Thyroid gland (tissue), 4 donors: ENCODE results near the gene FIG4. TPM values are rescaled to one million over a fixed set of nuclear protein-coding genes. Genes with fewer than 3 reads are reported as not detected.
"Not testable (repeated sequence)": the region's sequence is repeated elsewhere in the genome, so short reads cannot be mapped to it uniquely, and the experiment has no call there.

Experiments
- DNase-seq, 2 donors: peaks; one replicate each; pipeline ENCODE4 v3.0.0-alpha.2; 2019
- H3K27ac ChIP-seq, 3 donors: fragments of 200-600 bp; sonication (generic); 1 replicate in 2 of 3; 2 replicates in 1 of 3; pipeline ENCODE4 v1.5.1; 2016 to 2019; ENCODE audit warnings: mild to moderate bottlenecking in 1 of 3, moderate library complexity in 1 of 3
- H3K27me3 ChIP-seq: fragments of 200-600 bp; sonication (generic); one replicate; pipeline ENCODE4 v1.5.1; 2019
- H3K36me3 ChIP-seq, 2 donors: fragments of 200-600 bp; sonication (generic); one replicate each; pipeline ENCODE4 v1.5.1; 2016 to 2019
- H3K4me1 ChIP-seq, 2 donors: fragments of 200-600 bp; sonication (generic); one replicate each; pipeline ENCODE4 v1.5.1; 2017 to 2019
- H3K4me3 ChIP-seq, 3 donors: fragments of 200-600 bp; sonication (generic); replicated peaks in 1 of 3; 1 replicate in 2 of 3; 2 replicates in 1 of 3; pipeline ENCODE4 v1.5.1; 2016; ENCODE audit warnings: mild to moderate bottlenecking in 1 of 3
- H3K9me3 ChIP-seq: fragments of 200-600 bp; sonication (generic); one replicate; pipeline ENCODE4 v1.5.1; 2017
- POLR2A ChIP-seq, 2 donors: fragments of 450-650 bp; IDR thresholded peaks; one replicate each; pipeline ENCODE4 v1.6.1; 2017; ENCODE audit warnings: antibody characterized with exemption in 2 of 2, mild to moderate bottlenecking in 2 of 2, moderate library complexity in 1 of 2
- WGBS, 2 donors: methylation state at CpG; one replicate each; pipeline ENCODE4 v1.1.5; 2017; 5-methylcytosine and 5-hydroxymethylcytosine counted together
- intact Hi-C: fragments of 100-400 bp; cut with DNase I; formaldehyde crosslinking; loops from one replicate; pipeline ENCODE4 v1.15.1; 2023
- total RNA-seq, 4 donors: library from RNA; depleted of rRNA; stranded (reverse); fragments of >200 nt; gene quantifications; one replicate each; pipeline ENCODE4 v1.2.3, GENCODE V29; 2016
- TF ChIP-seq, protein P1 (sequence below), 6 experiments: fragments of 200-600 bp in 3 of 6; fragments of 450-650 bp in 3 of 6; sonication (generic) in 3 of 6; IDR thresholded peaks; one replicate each; pipeline ENCODE4 v1.5.1; 2016 to 2019; ENCODE audit warnings: antibody characterized with exemption in 6 of 6, mild to moderate bottlenecking in 2 of 6, inconsistent platforms in 1 of 6, moderate library complexity in 1 of 6

Gene FIG4
- total RNA-seq, 4 donors from 2014 or later = 11.7 to 17.0 (median 16.6) TPM

DNA sequence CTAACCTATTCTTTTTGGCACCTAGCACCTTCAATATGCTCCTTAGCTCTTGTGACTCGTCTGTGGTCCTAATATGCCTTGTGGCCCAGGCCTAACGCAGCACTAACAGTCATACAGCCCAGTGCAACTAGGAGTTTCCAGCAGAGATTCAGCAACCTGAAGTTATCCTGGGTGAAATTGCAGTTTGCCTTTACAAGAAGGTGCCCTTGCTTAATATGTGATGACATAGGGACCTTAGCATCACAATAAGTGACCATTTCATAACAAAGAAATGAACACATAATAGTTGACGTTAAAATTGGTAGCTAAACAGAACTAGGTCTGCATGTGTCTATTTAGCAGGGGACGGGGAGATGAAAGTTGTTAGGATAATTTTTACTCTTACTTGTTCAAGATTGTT lies 10.1 kb downstream of the FIG4 start:
- Histone ChIP-seq H3K4me1 (no peaks in the 10 kb centered on the region), H3K27ac (no peak overlapping the region), H3K27me3 (no peaks in the 10 kb centered on the region), H3K36me3 (no peaks in the 10 kb centered on the region), H3K9me3 (no peaks in the 10 kb centered on the region), H3K4me3 (no peak overlapping the region)
- WGBS, 2 donors = 90 to 95% methylated on average over 4 of the region's 4 CpGs
- TF ChIP-seq POLR2A (IDR thresholded peaks at IDR 0.05) = no peak
- TF ChIP-seq, protein P1, sequence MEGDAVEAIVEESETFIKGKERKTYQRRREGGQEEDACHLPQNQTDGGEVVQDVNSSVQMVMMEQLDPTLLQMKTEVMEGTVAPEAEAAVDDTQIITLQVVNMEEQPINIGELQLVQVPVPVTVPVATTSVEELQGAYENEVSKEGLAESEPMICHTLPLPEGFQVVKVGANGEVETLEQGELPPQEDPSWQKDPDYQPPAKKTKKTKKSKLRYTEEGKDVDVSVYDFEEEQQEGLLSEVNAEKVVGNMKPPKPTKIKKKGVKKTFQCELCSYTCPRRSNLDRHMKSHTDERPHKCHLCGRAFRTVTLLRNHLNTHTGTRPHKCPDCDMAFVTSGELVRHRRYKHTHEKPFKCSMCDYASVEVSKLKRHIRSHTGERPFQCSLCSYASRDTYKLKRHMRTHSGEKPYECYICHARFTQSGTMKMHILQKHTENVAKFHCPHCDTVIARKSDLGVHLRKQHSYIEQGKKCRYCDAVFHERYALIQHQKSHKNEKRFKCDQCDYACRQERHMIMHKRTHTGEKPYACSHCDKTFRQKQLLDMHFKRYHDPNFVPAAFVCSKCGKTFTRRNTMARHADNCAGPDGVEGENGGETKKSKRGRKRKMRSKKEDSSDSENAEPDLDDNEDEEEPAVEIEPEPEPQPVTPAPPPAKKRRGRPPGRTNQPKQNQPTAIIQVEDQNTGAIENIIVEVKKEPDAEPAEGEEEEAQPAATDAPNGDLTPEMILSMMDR (IDR thresholded peaks at IDR 0.05) = no peak
- no peak for DNase-seq
- intact Hi-C loops = loop anchor here (5.0 kb wide), 1 partner anchor 351 kb away; no protein-coding TSS in a partner anchor

DNA sequence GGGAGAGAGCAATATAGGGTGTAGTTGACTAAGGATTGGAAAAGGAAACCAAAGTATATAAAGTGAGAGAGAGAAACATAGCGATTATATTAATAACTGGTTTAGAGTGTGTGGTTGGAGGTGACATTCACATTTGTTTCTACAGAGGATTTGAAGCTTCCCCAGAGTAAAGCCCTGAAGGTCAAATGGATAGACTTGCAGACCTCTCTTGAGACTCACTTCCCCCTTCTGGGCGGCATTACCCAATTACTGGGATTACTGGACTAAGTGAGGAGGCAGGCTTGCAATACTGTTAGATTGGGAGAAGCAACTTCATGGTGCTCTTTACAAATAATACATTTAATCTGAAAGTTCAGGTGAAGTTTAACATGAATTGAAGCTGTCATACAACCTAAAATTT lies 10.7 kb downstream of the FIG4 start:
- intact Hi-C loops = loop anchor here (5.0 kb wide), 1 partner anchor 351 kb away; no protein-coding TSS in a partner anchor
- H3K27ac ChIP-seq = no peak overlapping the region
- no peak for TF ChIP-seq POLR2A (IDR thresholded peaks at IDR 0.05)
- TF ChIP-seq, protein P1 (IDR thresholded peaks at IDR 0.05) = no peak
- H3K36me3 ChIP-seq = no peaks in the 10 kb centered on the region
- no peak overlapping the region for H3K4me3 ChIP-seq
- WGBS, 2 donors = 86 to 90% methylated on average over 2 of the region's 2 CpGs
- DNase-seq = no peak
- no peaks in the 10 kb centered on the region for H3K4me1 ChIP-seq
- no peaks in the 10 kb centered on the region for H3K27me3 ChIP-seq
- H3K9me3 ChIP-seq = no peaks in the 10 kb centered on the region

DNA sequence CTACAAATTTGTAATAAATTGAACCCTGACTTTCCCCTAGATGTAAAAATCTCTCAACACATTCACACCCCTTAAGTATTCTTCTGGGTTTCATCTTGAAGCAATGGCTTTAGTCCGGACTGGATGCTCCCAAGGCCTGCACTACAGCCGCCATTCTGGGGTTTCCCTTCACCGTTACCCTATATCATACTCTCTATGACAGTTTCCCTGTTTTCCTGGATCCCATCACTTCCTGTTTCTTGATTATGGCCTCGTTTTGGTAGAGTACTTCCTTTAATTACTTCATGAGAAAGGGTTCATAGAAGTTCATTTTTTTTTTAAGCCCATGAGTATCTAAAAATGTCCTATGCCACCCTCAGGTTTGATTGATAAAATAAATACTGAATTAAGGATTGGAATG lies 11.7 kb downstream of the FIG4 start:
- H3K36me3 ChIP-seq = no peaks in the 10 kb centered on the region
- H3K27ac ChIP-seq = no peak overlapping the region
- no peak overlapping the region for H3K4me3 ChIP-seq
- no peaks in the 10 kb centered on the region for H3K27me3 ChIP-seq
- intact Hi-C loops = loop anchor here (5.0 kb wide), 1 partner anchor 350 kb away; no protein-coding TSS in a partner anchor
- TF ChIP-seq POLR2A (IDR thresholded peaks at IDR 0.05) = no peak
- TF ChIP-seq, protein P1 (IDR thresholded peaks at IDR 0.05) = no peak
- H3K9me3 ChIP-seq = no peaks in the 10 kb centered on the region
- 68 to 76% methylated on average over 4 of the region's 4 CpGs for WGBS, 2 donors
- H3K4me1 ChIP-seq = no peaks in the 10 kb centered on the region
- no peak for DNase-seq

DNA sequence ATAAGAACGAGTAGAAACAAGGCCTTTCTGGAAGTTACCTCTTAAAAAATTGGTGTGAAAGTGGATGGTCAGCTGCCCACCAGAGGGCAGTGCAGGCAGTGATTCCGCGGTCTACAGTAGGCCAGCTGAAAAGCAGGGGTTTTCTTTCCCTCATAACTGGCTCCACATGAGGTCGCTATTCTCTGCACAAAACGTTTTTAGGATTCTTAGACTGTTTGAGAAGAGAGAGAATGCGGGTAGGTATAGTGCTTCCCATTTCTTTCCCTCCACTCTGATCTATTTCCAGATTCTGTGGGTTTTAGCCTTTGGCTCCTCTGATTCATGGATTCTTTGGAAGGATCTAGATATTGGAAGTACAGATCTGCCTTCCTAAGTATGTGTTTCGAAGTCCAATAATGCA lies 14.2 kb downstream of the FIG4 start:
- no peak overlapping the region for H3K4me3 ChIP-seq
- no peaks in the 10 kb centered on the region for H3K36me3 ChIP-seq
- no peaks in the 10 kb centered on the region for H3K9me3 ChIP-seq
- 16 to 17% methylated on average over 7 of the region's 7 CpGs for WGBS, 2 donors
- intact Hi-C loops = loop anchor here (2.0 kb wide), 1 partner anchor 336 kb away; no protein-coding TSS in a partner anchor
- no peaks in the 10 kb centered on the region for H3K27me3 ChIP-seq
- DNase-seq = peak; percentile 79 to 82
- H3K27ac ChIP-seq = no peak overlapping the region
- H3K4me1 ChIP-seq = no peaks in the 10 kb centered on the region
- TF ChIP-seq, protein P1 (IDR thresholded peaks at IDR 0.05) = peak; percentile 89 to 100 (median 94)
- TF ChIP-seq POLR2A (IDR thresholded peaks at IDR 0.05) = no peak

DNA sequence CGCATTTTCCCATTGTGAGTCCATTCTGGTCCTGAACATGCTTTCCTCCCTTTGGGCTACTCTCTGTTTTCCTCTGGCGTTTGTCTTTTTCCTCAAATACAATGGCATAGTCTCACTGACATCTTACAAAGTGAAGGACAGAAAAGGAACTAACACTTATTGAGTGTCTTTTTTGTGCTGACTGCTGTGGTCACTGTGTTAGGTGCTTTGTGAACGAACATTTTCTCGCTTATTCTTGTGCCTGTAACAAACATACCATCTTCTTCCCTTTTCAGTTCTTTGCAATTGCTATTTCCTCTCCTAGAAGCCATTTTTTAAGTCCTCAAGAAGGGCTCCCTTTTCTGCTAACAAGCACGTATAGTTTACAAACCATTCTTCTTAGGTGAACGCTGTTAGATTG lies 15.4 kb downstream of the FIG4 start:
- DNase-seq = no peak
- intact Hi-C loops = no loop called here
- H3K4me1 ChIP-seq = no peaks in the 10 kb centered on the region
- no peak overlapping the region for H3K27ac ChIP-seq
- TF ChIP-seq, protein P1 (IDR thresholded peaks at IDR 0.05) = no peak
- TF ChIP-seq POLR2A (IDR thresholded peaks at IDR 0.05) = no peak
- H3K4me3 ChIP-seq = no peak overlapping the region
- H3K9me3 ChIP-seq = no peaks in the 10 kb centered on the region
- H3K27me3 ChIP-seq = no peaks in the 10 kb centered on the region
- no peaks in the 10 kb centered on the region for H3K36me3 ChIP-seq
- 71 to 82% methylated on average over 6 of the region's 6 CpGs for WGBS, 2 donors

DNA sequence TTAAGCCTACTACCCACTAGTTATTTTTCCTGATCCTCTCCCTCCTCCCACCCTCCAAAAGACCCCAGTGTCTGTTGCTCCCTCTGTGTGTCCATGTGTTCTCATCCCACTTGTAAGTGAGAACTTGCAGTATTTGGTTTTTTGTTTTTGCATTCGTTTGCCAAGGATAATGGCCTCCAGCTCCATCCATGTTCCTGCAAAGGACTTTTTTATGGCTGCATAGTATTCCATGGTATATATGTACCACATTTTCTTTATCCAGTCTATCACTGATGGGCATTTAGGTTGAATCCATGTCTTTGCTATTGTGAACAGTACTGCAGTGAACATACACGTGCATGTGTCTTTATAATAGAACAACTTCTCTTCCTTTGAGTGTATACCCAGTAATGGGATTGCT lies 17.0 kb downstream of the FIG4 start:
- WGBS, 2 donors = 95 to 96% methylated on average over 2 of the region's 2 CpGs
- H3K4me3 ChIP-seq, H3K27ac ChIP-seq, H3K36me3 ChIP-seq, H3K27me3 ChIP-seq, DNase-seq, H3K9me3 ChIP-seq, H3K4me1 ChIP-seq, intact Hi-C loops: not testable (repeated sequence)
